GM10266 (cell line): ENCODE measurements around the gene PIAS2.

Source experiments
- DNase-seq: peaks from one replicate; pipeline ENCODE4 v3.0.0; 2012; ENCODE audit errors: extremely low spot score
- CTCF ChIP-seq: IDR thresholded peaks from 2 replicates; pipeline ENCODE4 v1.5.1; 2012; ENCODE audit warnings: mild to moderate bottlenecking, low read depth; ENCODE audit not compliant: control insufficient read depth, insufficient read depth; ENCODE audit errors: missing control alignments

The PIAS2 gene

GRCh38 chr18:46830633-46831032, 86.7 kb downstream of the PIAS2 start:
- DNase-seq: no peak
- TF ChIP-seq CTCF: no peak

GRCh38 chr18:46829947-46830346, 87.4 kb downstream of the PIAS2 start:
- DNase-seq: no peak
- TF ChIP-seq CTCF: no peak

- TF ChIP-seq CTCF: no peak
- DNase-seq: no peak
Measured at GRCh38 chr18:46829531-46829930, 87.8 kb downstream of the PIAS2 start.

- DNase-seq: no peak
- no peak for TF ChIP-seq CTCF
Measured at GRCh38 chr18:46821856-46822711, 95.2 kb downstream of the PIAS2 start.

GRCh38 chr18:46820863-46821262, 96.4 kb downstream of the PIAS2 start:
- DNase-seq: no peak
- TF ChIP-seq CTCF: no peak

- no peak for DNase-seq
- no peak for TF ChIP-seq CTCF
Measured at GRCh38 chr18:46815661-46816060, 101.6 kb downstream of the PIAS2 start.

- TF ChIP-seq CTCF: no peak
- DNase-seq: no peak
Measured at GRCh38 chr18:46814399-46814798, 102.9 kb downstream of the PIAS2 start.
